Left ventricle myocardium inferior (tissue), 1 donor: ENCODE results near the gene AGO4. TPM values are rescaled to one million over a fixed set of nuclear protein-coding genes. Genes with fewer than 3 reads are reported as not detected.
"Not testable (repeated sequence)": the region's sequence is repeated elsewhere in the genome, so short reads cannot be mapped to it uniquely, and the experiment has no call there.

Source experiments
- DNase-seq: peaks from one replicate; pipeline ENCODE4 v3.0.0-alpha.2; 2020
- H3K27ac ChIP-seq: fragments of 200-600 bp; replicated peaks from 2 replicates; pipeline ENCODE4 v1.8.0; 2021
- H3K27me3 ChIP-seq: fragments of 200-600 bp; 2 replicates; pipeline ENCODE4 v1.8.0; 2021; ENCODE audit warnings: low read depth
- H3K36me3 ChIP-seq: fragments of 200-600 bp; 2 replicates; pipeline ENCODE4 v1.8.0; 2021
- H3K4me1 ChIP-seq: fragments of 200-600 bp; 2 replicates; pipeline ENCODE4 v1.8.0; 2021
- H3K4me3 ChIP-seq: fragments of 200-600 bp; 2 replicates; pipeline ENCODE4 v1.8.0; 2021; ENCODE audit warnings: mild to moderate bottlenecking, moderate library complexity
- H3K9me3 ChIP-seq: fragments of 200-600 bp; replicated peaks from 2 replicates; pipeline ENCODE4 v1.8.0; 2021
- CTCF ChIP-seq: fragments of 200-600 bp; IDR thresholded peaks from 2 replicates; pipeline ENCODE4 v1.8.0; 2021; ENCODE audit warnings: antibody characterized with exemption, mild to moderate bottlenecking, borderline replicate concordance
- intact Hi-C: fragments of 100-400 bp; cut with micrococcal nuclease; formaldehyde crosslinking; loops from one replicate; pipeline ENCODE4 v1.11.0; 2022
- total RNA-seq: library from RNA; stranded (reverse); fragmentation: NEBNext Ultra II Directional; extraction: Animal tissue kit (Norgen Biotek cat#: 25700); gene quantifications from one replicate; pipeline ENCODE4 v1.2.1, GENCODE V29; 2021
- donor health status: DM: no; HTN: yes; CAD: no; lungs with severe emphysema.

Gene AGO4
- total RNA-seq, 1 donor from 2014 or later = 14.6 TPM

GRCh38 chr1:35870651-35871309 is 63.0 kb downstream of the AGO4 start:
- Histone ChIP-seq H3K27me3 (no peaks in the 10 kb centered on the region), H3K4me3 (no peak overlapping the region), H3K36me3 (no peaks in the 10 kb centered on the region), H3K27ac (no peak overlapping the region), H3K9me3 (no peaks in the 10 kb centered on the region), H3K4me1 (no peaks in the 10 kb centered on the region)
- intact Hi-C loops = no loop called here
- no peak for DNase-seq
- no peak for TF ChIP-seq CTCF

GRCh38 chr1:35873243-35873750 is 65.5 kb downstream of the AGO4 start:
- Histone ChIP-seq H3K27ac (no peak overlapping the region), H3K27me3 (no peaks in the 10 kb centered on the region), H3K9me3 (no peaks in the 10 kb centered on the region), H3K36me3 (no peaks in the 10 kb centered on the region), H3K4me3 (no peak overlapping the region), H3K4me1 (no peaks in the 10 kb centered on the region)
- intact Hi-C loops = no loop called here
- TF ChIP-seq CTCF = no peak
- DNase-seq = no peak

- H3K4me1 ChIP-seq, H3K9me3 ChIP-seq, H3K36me3 ChIP-seq, H3K27ac ChIP-seq, H3K4me3 ChIP-seq, H3K27me3 ChIP-seq, DNase-seq, intact Hi-C loops: not testable (repeated sequence)
These were observed 66.3 kb downstream of the AGO4 start for GRCh38 chr1:35874115-35874514.

DNA sequence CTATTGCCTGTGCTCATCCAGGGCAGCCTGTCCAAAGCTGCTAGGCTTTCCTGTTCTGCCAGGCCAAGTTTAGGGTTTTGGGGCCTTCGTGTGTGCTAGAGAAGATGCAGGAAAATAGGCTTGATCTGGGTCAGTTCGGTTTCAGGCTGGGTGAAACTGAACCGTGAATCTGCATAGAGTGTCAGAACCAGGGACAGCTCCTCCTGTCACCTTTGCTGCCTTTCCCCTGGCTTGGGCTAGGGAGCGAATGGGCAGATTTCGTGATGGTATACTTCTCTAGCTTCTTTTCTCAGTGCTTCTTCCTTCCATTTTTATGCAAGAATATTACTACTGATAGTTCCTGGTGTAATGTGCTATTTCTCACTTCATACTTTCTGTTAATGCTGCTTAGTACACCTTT is 69.2 kb downstream of the AGO4 start:
- Histone ChIP-seq H3K27ac (no peak overlapping the region), H3K4me1 (no peaks in the 10 kb centered on the region), H3K27me3 (no peaks in the 10 kb centered on the region), H3K4me3 (no peak overlapping the region), H3K9me3 (no peaks in the 10 kb centered on the region), H3K36me3 (no peaks in the 10 kb centered on the region)
- intact Hi-C loops = no loop called here
- no peak for TF ChIP-seq CTCF
- DNase-seq = no peak

DNA sequence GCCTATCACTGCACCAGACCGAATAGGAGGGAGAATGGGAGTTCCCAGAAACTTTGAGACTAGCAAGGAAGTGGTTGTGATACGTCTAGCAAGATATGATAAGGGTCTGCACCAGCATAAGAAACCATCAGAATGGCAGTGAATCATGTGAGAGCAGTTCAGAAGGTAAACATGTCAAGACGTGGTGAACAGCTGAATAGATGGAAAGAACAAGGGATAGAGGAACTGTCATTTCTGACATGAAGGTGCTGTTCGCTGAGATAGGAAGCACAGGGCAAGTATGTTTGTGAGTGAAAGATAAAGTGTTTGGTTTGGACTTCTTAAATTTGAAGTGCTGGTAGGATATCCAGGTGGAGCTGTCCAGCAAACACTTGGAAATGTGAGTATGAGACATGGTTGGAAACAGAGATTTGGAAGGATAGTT is 74.0 kb downstream of the AGO4 start:
- no peak for TF ChIP-seq CTCF
- no peak for DNase-seq
- Histone ChIP-seq H3K4me3 (no peak overlapping the region), H3K27me3 (no peaks in the 10 kb centered on the region), H3K27ac (no peak overlapping the region), H3K9me3 (no peaks in the 10 kb centered on the region), H3K4me1 (peaks cover 42% of the 10 kb centered on the region), H3K36me3 (no peaks in the 10 kb centered on the region)
- intact Hi-C loops = no loop called here

DNA sequence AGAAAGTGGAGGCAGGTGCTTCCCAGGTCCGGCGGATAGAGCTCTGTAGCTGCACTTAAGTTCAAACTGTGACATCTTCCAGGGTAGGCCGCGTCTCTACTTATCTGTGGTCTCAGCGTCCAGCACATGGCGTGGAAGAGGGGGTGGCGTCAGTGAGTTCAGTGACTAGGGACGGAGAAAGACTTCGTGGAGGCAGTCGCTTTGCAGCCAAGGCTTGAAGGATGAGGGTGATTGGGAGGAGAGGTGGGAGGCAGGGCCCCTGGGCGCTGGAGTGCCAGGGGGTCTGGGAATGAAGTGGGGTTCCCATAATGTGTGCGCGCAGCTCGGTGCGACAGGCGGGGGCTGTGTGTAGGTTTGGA is 74.7 kb downstream of the AGO4 start:
- Histone ChIP-seq H3K27me3 (no peaks in the 10 kb centered on the region), H3K4me3 (peak overlapping the region; percentile 85), H3K4me1 (peaks cover 48% of the 10 kb centered on the region), H3K9me3 (no peaks in the 10 kb centered on the region), H3K36me3 (no peaks in the 10 kb centered on the region), H3K27ac (peak overlapping the region; percentile 84)
- no peak for TF ChIP-seq CTCF
- intact Hi-C loops = no loop called here
- no peak for DNase-seq
